Peyer's patch (tissue), 4 donors: ENCODE data around the gene ZNF831.

Experiments
- CTCF ChIP-seq, 6 experiments: fragments of 450-650 bp in 4 of 6; fragments of 200-600 bp in 2 of 6; sonication (generic) in 1 of 6; IDR thresholded peaks; one replicate each; pipeline ENCODE4 v1.5.1; 2017 to 2019; ENCODE audit warnings: antibody characterized with exemption in 6 of 6, mild to moderate bottlenecking in 3 of 6, moderate library complexity in 1 of 6
- POLR2A ChIP-seq, 2 donors: fragments of 450-650 bp; IDR thresholded peaks; one replicate each; pipeline ENCODE4 v1.5.1; 2017; ENCODE audit warnings: antibody characterized with exemption in 2 of 2, mild to moderate bottlenecking in 2 of 2, moderate library complexity in 2 of 2

- TF ChIP-seq POLR2A (IDR thresholded peaks at IDR 0.05) = no peak
- TF ChIP-seq CTCF (IDR thresholded peaks at IDR 0.05) = no peak
Measured at GRCh38 chr20:59297686-59298085, 134.1 kb downstream of the ZNF831 start.
